Measurements from ENCODE around the gene MESD.
A peak's percentile ranks its signal among the peaks of the same experiment; 100 is the strongest.

MESD gene

DNA sequence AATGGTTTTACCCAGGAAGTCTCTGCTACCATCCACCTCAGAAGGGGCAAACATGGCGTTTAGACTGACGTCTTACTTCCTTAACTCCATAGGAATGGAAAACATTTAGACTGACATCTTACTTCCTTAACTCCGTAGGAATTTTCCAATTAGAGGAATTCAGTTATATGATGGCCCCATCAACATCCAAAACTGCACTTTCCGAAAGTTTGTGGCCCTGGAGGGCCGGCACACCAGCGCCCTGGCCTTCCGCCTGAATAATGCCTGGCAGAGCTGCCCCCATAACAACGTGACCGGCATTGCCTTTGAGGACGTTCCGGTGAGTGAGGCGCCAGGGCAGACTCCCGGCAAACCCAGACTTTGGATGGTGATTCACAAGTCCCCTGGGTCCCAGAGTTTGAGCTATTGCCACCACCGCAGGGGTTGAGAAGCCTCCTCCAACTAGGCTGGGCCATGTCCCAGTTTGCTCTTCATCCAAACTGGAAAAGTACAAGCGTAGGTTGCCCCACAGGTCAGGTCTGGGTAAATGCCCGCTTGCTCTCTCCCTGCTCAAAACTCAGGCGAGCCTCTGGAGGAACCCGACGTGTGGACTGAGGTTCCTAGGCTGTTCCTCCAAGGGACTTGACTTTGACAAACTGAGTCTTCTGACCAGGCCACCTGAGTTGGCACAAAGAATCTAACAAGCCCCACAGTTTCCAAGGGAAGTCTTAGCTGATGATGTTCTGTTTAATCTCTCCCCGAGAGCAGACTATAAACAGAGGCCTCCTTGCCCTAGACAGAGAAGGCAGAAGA is 57.7 kb downstream of the MESD start:
- no peak for DNase-seq (ENCODE audit: low read depth)
- TF ChIP-seq, protein P1, sequence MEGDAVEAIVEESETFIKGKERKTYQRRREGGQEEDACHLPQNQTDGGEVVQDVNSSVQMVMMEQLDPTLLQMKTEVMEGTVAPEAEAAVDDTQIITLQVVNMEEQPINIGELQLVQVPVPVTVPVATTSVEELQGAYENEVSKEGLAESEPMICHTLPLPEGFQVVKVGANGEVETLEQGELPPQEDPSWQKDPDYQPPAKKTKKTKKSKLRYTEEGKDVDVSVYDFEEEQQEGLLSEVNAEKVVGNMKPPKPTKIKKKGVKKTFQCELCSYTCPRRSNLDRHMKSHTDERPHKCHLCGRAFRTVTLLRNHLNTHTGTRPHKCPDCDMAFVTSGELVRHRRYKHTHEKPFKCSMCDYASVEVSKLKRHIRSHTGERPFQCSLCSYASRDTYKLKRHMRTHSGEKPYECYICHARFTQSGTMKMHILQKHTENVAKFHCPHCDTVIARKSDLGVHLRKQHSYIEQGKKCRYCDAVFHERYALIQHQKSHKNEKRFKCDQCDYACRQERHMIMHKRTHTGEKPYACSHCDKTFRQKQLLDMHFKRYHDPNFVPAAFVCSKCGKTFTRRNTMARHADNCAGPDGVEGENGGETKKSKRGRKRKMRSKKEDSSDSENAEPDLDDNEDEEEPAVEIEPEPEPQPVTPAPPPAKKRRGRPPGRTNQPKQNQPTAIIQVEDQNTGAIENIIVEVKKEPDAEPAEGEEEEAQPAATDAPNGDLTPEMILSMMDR (IDR thresholded peaks at IDR 0.05; ENCODE audit: insufficient read depth, low read depth, low read length, missing control alignments): no peak
- no peak overlapping the region for H3K4me3 ChIP-seq (ENCODE audit: low read length)

DNA sequence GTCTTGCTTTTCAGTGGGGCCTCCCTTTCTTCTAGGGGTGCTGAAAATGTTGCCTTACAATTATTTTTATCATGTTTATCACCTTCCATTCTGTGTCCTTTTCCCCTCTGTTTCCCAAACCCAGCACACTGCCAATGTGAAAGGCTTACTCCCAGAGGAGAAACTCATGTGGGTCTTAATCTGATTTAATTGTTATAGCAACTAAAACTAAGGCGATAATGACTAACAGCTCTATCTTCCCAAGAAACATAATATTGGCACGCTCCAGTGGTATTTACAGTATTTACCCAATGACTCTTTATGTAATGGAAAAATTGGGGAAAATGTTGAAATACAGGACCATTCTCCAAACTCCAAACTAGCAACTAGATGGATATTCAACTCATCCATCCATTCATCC is 58.4 kb downstream of the MESD start:
- no peak for DNase-seq (ENCODE audit: low read depth)
- TF ChIP-seq, protein P1 (IDR thresholded peaks at IDR 0.05; ENCODE audit: insufficient read depth, low read depth, low read length, missing control alignments): no peak
- H3K4me3 ChIP-seq (ENCODE audit: low read length): no peak overlapping the region

DNA sequence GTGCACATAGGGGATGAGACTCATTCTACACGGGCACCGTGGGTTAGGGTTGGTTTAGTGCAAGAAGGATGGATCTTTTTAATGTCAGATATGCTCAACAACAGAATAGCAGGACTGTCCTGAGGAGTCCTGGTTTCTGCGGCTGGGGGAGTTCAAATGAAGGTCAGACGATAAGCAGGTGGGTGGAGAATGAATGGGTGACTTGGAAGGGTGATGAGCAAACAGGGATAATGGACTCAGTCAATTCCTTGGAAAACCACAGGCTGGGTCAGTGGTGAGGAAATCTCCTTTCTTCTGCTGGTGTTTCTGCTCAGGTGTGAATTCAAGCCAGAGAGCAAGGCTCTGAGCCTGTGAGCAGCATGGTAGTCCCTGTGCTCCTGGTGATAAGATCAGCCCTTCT is 59.9 kb downstream of the MESD start:
- TF ChIP-seq, protein P1 (IDR thresholded peaks at IDR 0.05; ENCODE audit: insufficient read depth, low read depth, low read length, missing control alignments): no peak
- DNase-seq (ENCODE audit: low read depth): peak; percentile 10
- no peak overlapping the region for H3K4me3 ChIP-seq (ENCODE audit: low read length)

DNA sequence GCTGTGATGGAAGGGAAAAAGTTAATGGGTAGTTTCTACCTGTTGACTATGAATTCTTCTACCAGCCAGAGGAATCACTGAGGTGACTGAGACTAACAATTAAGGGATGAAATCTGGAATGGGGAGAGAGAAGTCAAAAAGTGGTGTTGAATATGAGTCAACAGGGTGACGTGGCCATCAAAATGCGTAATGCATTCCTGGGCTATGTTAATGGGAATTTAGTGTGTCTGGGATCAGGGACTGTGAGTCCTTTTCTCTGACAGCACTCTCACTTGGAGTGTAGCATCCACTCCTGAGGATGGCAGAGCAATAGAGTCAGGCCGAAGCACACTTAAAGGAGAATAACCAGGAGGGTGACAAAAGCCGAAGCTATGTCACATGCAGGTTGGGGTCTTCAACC is 60.4 kb downstream of the MESD start:
- peak; percentile 71 for DNase-seq (ENCODE audit: low read depth)
- TF ChIP-seq, protein P1 (IDR thresholded peaks at IDR 0.05; ENCODE audit: insufficient read depth, low read depth, low read length, missing control alignments): no peak

DNA sequence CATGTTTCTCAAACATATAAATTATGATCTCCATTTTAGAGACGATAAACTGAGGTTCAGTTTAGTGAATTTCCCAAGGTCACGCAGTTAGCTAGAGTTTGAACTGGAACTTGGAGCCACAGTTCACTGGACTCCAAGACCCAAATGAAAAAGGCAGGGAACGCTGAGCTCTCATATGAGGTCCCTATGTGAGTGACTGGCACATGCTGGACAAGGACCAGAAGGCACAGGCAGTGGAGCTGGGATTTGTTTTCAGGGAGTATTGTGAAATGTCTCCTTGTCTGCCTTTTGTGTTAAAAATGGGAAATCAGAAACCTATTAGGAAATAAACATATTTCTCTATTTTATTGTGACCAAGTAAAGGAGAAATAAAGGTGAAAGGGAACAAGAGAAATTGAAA is 63.5 kb downstream of the MESD start:
- H3K4me3 ChIP-seq (ENCODE audit: low read length): no peak overlapping the region
- no peak for DNase-seq (ENCODE audit: low read depth)
- TF ChIP-seq, protein P1 (IDR thresholded peaks at IDR 0.05; ENCODE audit: insufficient read depth, low read depth, low read length, missing control alignments): no peak

More for the DNA sequence above, 60.4 kb downstream of the MESD start:
- no peak overlapping the region for H3K4me3 ChIP-seq (ENCODE audit: low read length)

DNA sequence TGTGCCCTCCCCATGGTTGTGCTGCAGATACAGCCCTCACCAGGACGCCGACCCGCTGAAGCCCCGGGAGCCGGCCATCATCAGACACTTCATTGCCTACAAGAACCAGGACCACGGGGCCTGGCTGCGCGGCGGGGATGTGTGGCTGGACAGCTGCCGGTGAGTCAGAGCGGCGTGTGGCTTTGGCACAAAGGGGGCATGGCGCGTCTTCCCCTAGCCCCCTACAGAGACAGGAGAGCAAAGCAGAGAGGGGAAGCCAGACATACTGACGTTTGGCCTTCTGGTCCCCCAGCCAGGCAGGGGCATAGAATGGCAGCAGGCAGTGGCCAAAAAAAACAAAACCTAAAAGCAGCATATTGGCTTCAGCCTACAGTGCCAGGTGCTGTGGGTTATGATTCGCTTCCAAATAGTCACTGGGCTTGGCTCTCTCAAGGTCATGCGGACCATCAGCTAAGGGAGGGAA is 64.0 kb downstream of the MESD start:
- no peak overlapping the region for H3K4me3 ChIP-seq (ENCODE audit: low read length)
- DNase-seq (ENCODE audit: low read depth): no peak
- TF ChIP-seq, protein P1 (IDR thresholded peaks at IDR 0.05; ENCODE audit: insufficient read depth, low read depth, low read length, missing control alignments): no peak

DNA sequence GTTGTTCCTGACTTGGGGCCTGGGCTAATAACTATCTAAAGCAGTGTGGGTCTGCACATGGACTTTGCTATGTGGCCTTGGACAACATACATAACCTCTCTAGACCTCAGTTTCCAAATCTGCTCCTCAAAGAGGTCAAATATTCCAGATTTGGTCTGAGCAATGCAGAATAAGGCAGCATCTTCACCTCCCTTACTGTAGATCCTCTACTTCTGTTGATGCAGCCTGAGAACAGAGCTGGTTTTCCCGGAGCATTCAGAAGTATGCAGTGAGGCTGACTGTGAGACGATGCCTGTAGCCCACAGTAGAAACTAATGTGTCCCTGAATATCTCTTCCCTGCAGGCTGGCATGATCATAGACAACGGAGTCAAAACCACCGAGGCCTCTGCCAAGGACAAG is 65.3 kb downstream of the MESD start:
- TF ChIP-seq, protein P1 (IDR thresholded peaks at IDR 0.05; ENCODE audit: insufficient read depth, low read depth, low read length, missing control alignments): no peak
- DNase-seq (ENCODE audit: low read depth): no peak
- H3K4me3 ChIP-seq (ENCODE audit: low read length): no peak overlapping the region
